Measurements from ENCODE around the gene ZNF846.

- TF ChIP-seq CTCF (IDR thresholded peaks at IDR 0.05) (no peak), POLR2AphosphoS5 (IDR thresholded peaks at IDR 0.05) (no peak)
Observed at GRCh38 chr19:9724157-9724556, 44.4 kb downstream of the ZNF846 start.
